NCI-H2227 (cell line): ENCODE data around the gene PPP4R4.

Experiments used
- DNase-seq: peaks from one replicate; lab custom pipeline; 2025; ENCODE audit not compliant: unreplicated experiment; lab: John Stamatoyannopoulos, UW

Gene PPP4R4

DNA sequence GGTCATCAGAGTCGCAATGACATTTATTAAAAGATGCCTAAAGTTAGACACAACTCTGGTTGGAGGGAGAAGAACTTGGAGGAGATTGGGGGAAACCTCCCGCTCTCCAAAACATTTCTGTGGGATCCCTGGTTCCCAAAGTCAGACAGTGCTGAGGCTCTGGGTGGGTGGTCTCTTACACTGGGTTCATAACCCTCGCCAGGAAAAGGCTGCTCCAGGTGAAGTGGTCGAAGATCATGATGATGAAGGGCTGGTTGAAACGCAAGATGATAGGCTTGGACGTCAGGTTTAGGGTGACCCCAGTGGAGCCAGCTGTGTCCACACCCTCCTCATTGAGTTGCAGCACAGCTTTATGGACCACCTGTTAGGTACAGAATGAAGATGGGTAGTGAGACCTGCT lies 130.1 kb downstream of the PPP4R4 start:
- no peak for DNase-seq

DNA sequence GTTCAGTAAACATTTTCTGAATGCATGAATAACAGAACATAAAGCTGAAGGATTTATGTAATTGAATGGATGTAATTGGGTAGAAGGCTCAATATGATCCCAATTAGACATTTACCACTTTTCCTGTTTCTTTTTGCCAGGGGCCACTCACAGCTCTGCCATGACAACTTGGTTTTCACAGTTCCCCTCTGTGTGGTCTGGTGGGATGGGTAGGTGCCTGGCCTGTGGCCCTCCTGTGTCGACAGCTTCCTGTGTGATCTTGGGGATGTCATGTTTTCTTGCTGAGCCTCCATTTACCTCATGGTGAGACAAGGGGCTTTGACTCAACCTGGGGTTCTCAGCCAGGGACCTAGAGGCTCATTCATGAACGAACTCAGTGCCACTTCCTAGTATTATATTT lies 131.5 kb downstream of the PPP4R4 start:
- no peak for DNase-seq

GRCh38 chr14:94306047-94306978 lies 132.2 kb downstream of the PPP4R4 start:
- no peak for DNase-seq

DNA sequence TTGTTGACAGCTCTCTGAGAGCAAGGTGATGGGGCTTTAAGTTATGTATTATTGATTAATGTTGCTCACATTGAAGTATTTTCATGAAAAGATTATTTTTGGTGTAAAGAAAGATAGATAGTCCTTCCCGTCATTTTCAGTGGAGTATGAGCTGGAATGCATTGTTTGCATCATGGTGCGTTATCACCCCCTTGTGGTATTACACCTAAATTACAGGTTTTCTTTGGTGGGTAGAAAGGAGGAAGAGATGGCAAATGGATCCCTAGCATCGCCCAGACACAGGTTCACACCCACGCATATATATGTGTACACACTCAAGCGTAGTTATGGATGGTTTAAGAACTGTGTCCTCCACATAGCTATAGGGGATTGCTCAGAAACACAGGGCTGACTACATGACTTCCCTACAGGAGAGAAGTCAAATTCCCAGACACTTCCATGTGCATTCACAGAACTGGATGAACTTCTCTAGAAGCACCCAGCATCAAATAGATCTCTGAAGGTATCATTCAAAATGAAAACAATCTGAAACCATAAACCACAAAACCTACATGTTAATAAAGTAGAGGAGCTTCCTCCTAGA lies 133.4 kb downstream of the PPP4R4 start:
- no peak for DNase-seq

DNA sequence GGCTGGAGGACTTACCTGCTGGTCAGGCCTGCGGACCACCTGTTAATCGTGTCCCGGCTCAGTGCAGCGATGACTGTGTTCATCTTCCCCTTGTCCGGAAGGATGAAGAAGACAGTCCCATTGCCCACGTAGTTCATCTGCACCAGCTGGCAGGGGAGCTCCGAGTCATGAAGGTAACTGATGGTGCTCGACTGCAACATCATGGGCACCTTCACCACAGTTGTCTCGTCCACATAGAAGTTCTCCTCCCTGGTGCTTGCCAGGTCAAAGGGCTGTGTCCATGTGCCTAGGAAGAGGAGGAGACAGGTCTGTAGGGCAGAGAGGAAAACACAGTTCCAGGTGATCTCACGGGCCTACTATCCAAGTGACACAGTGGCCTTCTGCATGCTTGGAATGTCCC lies 135.6 kb downstream of the PPP4R4 start:
- DNase-seq: no peak

DNA sequence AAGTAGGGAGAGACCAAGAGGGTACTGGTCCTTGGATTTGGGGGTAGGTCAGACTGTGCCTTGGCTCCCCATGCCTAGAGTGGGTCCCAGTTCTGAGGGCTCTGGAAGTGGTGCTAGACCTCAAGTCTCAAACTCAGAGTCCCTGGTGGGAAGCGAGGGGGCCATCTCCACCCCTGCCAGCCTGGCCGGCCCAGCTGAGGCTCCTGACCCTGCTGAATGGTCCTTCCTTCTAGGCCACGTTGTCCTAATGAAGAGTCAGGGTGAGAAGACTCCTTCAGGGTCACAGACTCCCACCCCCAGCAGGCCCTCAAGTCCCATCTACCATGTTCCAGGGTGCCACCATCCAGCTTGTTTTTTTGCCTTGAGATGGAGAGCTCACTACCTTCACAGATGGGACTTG lies 136.1 kb downstream of the PPP4R4 start:
- no peak for DNase-seq

DNA sequence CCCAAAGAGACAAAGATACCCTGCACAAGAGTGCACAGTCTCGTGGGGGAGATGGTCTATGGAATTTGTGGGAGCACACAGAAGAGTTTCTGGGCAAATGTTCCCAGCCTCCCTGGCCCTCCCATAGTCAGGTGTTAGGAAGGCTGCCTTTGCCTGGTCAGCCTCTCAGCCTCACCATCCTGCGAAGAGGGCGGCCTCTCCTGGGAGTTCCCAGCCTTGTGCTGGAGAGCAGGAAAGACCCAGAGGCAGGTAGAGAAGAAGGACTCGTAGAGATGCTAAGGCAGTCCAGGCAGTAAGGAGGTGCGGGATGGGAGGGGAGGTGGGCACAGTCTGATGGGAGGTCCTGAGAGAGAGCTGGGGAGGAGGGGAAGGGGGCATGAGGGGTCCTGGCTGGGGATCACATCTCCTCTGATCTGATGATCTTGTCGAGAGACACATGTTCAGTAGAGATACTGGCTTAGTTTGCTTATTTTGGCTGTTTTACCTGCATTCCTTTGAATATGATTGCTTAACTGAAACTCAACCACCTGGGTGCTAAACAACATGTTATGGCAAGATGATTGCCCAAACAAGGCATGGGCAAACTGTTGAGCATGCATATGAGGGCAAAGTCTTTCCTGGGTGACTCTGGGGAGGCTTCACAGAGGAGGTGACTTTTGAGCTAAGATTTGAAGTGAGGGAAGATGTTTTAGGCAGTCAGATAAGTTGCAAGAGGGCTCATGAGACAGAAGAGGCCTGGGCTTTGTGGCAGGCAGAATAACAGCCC lies 138.5 kb downstream of the PPP4R4 start:
- no peak for DNase-seq

- DNase-seq: no peak
Observed at GRCh38 chr14:94313991-94314655, 140.0 kb downstream of the PPP4R4 start.

GRCh38 chr14:94314890-94315289 lies 140.8 kb downstream of the PPP4R4 start:
- DNase-seq: no peak

- DNase-seq: peak; percentile 25
Observed at GRCh38 chr14:94316692-94317091, 142.6 kb downstream of the PPP4R4 start.

DNA sequence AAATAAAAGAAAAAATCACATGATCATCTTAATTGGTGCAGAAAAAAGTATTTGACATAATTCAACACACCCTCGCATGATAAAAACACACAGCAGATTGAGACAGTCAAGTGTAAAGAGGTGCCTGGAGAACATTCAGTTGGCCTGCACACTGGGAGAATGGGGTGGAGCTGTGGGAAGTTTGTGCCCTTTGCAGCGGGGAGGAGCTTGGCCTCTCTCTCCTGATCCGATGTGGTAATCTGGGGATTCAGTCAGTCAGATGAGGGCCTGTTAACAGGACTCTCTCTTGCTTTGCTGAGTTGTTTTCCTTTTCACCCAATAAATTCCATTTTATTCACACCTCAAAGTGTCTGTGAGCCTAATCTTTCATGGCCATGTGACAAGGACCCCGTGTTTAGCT lies 143.1 kb downstream of the PPP4R4 start:
- no peak for DNase-seq

DNA sequence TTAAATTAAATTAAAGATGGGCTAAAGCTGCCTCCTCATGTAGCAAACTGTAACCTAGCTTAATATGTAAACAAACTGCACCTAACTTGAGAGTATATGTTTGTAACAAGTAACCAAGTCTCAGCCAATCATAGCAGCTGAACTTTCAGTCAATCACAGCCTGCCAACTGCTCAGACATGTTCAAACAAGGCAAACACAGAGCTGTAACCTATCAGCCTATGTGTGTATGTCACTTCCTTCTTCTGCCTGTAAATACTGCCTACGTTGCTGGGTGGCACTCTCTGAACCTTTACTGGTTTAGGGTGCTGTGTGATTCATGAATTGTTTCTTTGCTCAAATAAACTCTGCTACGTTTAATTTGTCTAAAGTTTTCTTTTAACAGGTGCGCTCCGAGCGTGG lies 146.1 kb downstream of the PPP4R4 start:
- no peak for DNase-seq

GRCh38 chr14:94321421-94322271 lies 147.5 kb downstream of the PPP4R4 start:
- no peak for DNase-seq

GRCh38 chr14:94322648-94323570 lies 148.8 kb downstream of the PPP4R4 start, which contains the start of gene SERPINA6:
Gene SERPINA6, minus strand, starts transcription at chr14:94323336. Its CDS starts 8,688 bp downstream, at chr14:94314648.
- DNase-seq: peak; percentile 7

DNA sequence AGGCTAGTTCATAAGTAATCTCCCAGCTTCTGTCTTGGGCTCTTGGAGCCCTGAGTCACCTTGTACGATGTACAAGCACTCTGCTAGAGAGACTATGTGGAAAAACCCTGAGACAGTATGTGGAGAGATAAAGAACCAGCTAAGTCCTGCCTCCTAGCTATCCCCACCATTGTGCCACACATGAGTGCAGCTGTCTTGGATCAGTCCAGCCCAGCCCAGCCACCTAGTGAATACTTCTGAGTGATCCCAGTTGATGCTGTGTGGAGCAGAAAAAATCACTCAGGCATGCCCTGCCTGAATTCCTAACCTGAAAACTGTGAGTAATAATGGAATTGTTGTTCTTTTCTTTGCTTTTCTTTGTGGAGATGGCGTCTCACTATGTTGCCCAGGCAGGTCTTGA lies 154.1 kb downstream of the PPP4R4 start:
- no peak for DNase-seq
